Measurements from ENCODE around the gene EBF3.

EBF3 gene

GRCh38 chr10:129896860-129897200 lies 67.2 kb downstream of the EBF3 start:
- no peaks in the 10 kb centered on the region for H3K9me3 Mint-ChIP-seq
- no peaks in the 10 kb centered on the region for H3K36me3 Mint-ChIP-seq (ENCODE audit: low read depth)
- DNase-seq, result no peak
- peaks cover 48% of the 10 kb centered on the region for H3K27me3 Mint-ChIP-seq
- no peak overlapping the region for H3K27ac Mint-ChIP-seq
- H3K4me3 Mint-ChIP-seq, result no peak overlapping the region
- no peaks in the 10 kb centered on the region for H3K4me1 Mint-ChIP-seq (ENCODE audit: low read depth)

- H3K36me3 Mint-ChIP-seq (ENCODE audit: low read depth), result no peaks in the 10 kb centered on the region
- H3K27me3 Mint-ChIP-seq, result peaks cover 48% of the 10 kb centered on the region
- no peak overlapping the region for H3K27ac Mint-ChIP-seq
- H3K4me1 Mint-ChIP-seq (ENCODE audit: low read depth), result no peaks in the 10 kb centered on the region
- H3K9me3 Mint-ChIP-seq, result no peaks in the 10 kb centered on the region
- DNase-seq, result no peak
- H3K4me3 Mint-ChIP-seq, result no peak overlapping the region
These were observed 67.8 kb downstream of the EBF3 start for GRCh38 chr10:129896136-129896859.

- H3K36me3 Mint-ChIP-seq (ENCODE audit: low read depth), result no peaks in the 10 kb centered on the region
These were observed 68.3 kb downstream of the EBF3 start for GRCh38 chr10:129895811-129896135.

GRCh38 chr10:129894698-129895097 lies 69.4 kb downstream of the EBF3 start:
- no peaks in the 10 kb centered on the region for H3K36me3 Mint-ChIP-seq (ENCODE audit: low read depth)
- no peak for DNase-seq
- H3K27ac Mint-ChIP-seq, result no peak overlapping the region
- no peak overlapping the region for H3K4me3 Mint-ChIP-seq
- H3K9me3 Mint-ChIP-seq, result no peaks in the 10 kb centered on the region
- H3K27me3 Mint-ChIP-seq, result peaks cover 44% of the 10 kb centered on the region
- H3K4me1 Mint-ChIP-seq (ENCODE audit: low read depth), result no peaks in the 10 kb centered on the region

More at GRCh38 chr10:129895811-129896135, 68.3 kb downstream of the EBF3 start:
- no peaks in the 10 kb centered on the region for H3K4me1 Mint-ChIP-seq (ENCODE audit: low read depth)
- no peak overlapping the region for H3K4me3 Mint-ChIP-seq
- H3K27me3 Mint-ChIP-seq, result peaks cover 48% of the 10 kb centered on the region
- H3K9me3 Mint-ChIP-seq, result no peaks in the 10 kb centered on the region
- no peak for DNase-seq
- H3K27ac Mint-ChIP-seq, result no peak overlapping the region

GRCh38 chr10:129893104-129894089 lies 70.7 kb downstream of the EBF3 start:
- DNase-seq, result no peak
- no peak overlapping the region for H3K27ac Mint-ChIP-seq
- no peaks in the 10 kb centered on the region for H3K36me3 Mint-ChIP-seq (ENCODE audit: low read depth)
- H3K4me1 Mint-ChIP-seq (ENCODE audit: low read depth), result no peaks in the 10 kb centered on the region
- H3K4me3 Mint-ChIP-seq, result no peak overlapping the region
- H3K27me3 Mint-ChIP-seq, result peaks cover 31% of the 10 kb centered on the region
- no peaks in the 10 kb centered on the region for H3K9me3 Mint-ChIP-seq

- H3K4me1 Mint-ChIP-seq (ENCODE audit: low read depth), result no peaks in the 10 kb centered on the region
- H3K36me3 Mint-ChIP-seq (ENCODE audit: low read depth), result no peaks in the 10 kb centered on the region
- peaks cover 23% of the 10 kb centered on the region for H3K27me3 Mint-ChIP-seq
- DNase-seq, result no peak
- no peaks in the 10 kb centered on the region for H3K9me3 Mint-ChIP-seq
- no peak overlapping the region for H3K4me3 Mint-ChIP-seq
- H3K27ac Mint-ChIP-seq, result no peak overlapping the region
These were observed 71.5 kb downstream of the EBF3 start for GRCh38 chr10:129892548-129893052.

- Mint-ChIP-seq H3K27me3 (peaks cover 19% of the 10 kb centered on the region), H3K36me3 (ENCODE audit: low read depth) (no peaks in the 10 kb centered on the region), H3K4me3 (no peak overlapping the region), H3K4me1 (ENCODE audit: low read depth) (no peaks in the 10 kb centered on the region), H3K9me3 (no peaks in the 10 kb centered on the region), H3K27ac (no peak overlapping the region)
- DNase-seq, result no peak
These were observed 72.3 kb downstream of the EBF3 start for GRCh38 chr10:129891806-129892205.

- Mint-ChIP-seq H3K4me1 (ENCODE audit: low read depth) (no peaks in the 10 kb centered on the region), H3K27ac (no peak overlapping the region), H3K9me3 (no peaks in the 10 kb centered on the region), H3K4me3 (no peak overlapping the region), H3K27me3 (peaks cover 11% of the 10 kb centered on the region), H3K36me3 (ENCODE audit: low read depth) (no peaks in the 10 kb centered on the region)
- no peak for DNase-seq
These were observed 73.9 kb downstream of the EBF3 start for GRCh38 chr10:129890170-129890569.

GRCh38 chr10:129888784-129889616 lies 75.1 kb downstream of the EBF3 start:
- Mint-ChIP-seq H3K27ac (no peak overlapping the region), H3K27me3 (peaks cover 4% of the 10 kb centered on the region), H3K4me1 (ENCODE audit: low read depth) (no peaks in the 10 kb centered on the region), H3K4me3 (no peak overlapping the region), H3K36me3 (ENCODE audit: low read depth) (no peaks in the 10 kb centered on the region), H3K9me3 (no peaks in the 10 kb centered on the region)
- DNase-seq, result peak; percentile 72

- Mint-ChIP-seq H3K4me1 (ENCODE audit: low read depth) (peaks cover 3% of the 10 kb centered on the region), H3K27ac (no peak overlapping the region), H3K4me3 (no peak overlapping the region), H3K36me3 (ENCODE audit: low read depth) (no peaks in the 10 kb centered on the region), H3K27me3 (peaks cover 4% of the 10 kb centered on the region), H3K9me3 (no peaks in the 10 kb centered on the region)
- no peak for DNase-seq
These were observed 75.9 kb downstream of the EBF3 start for GRCh38 chr10:129887986-129888783.

GRCh38 chr10:129887381-129887905 lies 76.6 kb downstream of the EBF3 start:
- Mint-ChIP-seq H3K27ac (no peak overlapping the region), H3K4me1 (ENCODE audit: low read depth) (peaks cover 4% of the 10 kb centered on the region), H3K9me3 (no peaks in the 10 kb centered on the region), H3K4me3 (no peak overlapping the region), H3K36me3 (ENCODE audit: low read depth) (no peaks in the 10 kb centered on the region), H3K27me3 (peaks cover 4% of the 10 kb centered on the region)
- no peak for DNase-seq

- no peak overlapping the region for H3K27ac Mint-ChIP-seq
- DNase-seq, result no peak
- H3K4me3 Mint-ChIP-seq, result no peak overlapping the region
- H3K27me3 Mint-ChIP-seq, result peaks cover 7% of the 10 kb centered on the region
- peaks cover 4% of the 10 kb centered on the region for H3K4me1 Mint-ChIP-seq (ENCODE audit: low read depth)
- H3K36me3 Mint-ChIP-seq (ENCODE audit: low read depth), result no peaks in the 10 kb centered on the region
- H3K9me3 Mint-ChIP-seq, result no peaks in the 10 kb centered on the region
These were observed 77.8 kb downstream of the EBF3 start for GRCh38 chr10:129886263-129886662.

GRCh38 chr10:129885526-129885925 lies 78.5 kb downstream of the EBF3 start:
- Mint-ChIP-seq H3K4me3 (no peak overlapping the region), H3K9me3 (no peaks in the 10 kb centered on the region), H3K4me1 (ENCODE audit: low read depth) (peaks cover 4% of the 10 kb centered on the region), H3K27me3 (peaks cover 9% of the 10 kb centered on the region), H3K36me3 (ENCODE audit: low read depth) (no peaks in the 10 kb centered on the region), H3K27ac (no peak overlapping the region)
- no peak for DNase-seq

Measured in activated T-cell treated with anti-CD3 and anti-CD28 coated beads, Interleukin-2, amount 50 U/mL, for 24 hours (primary cell).